K562 (cell line): Measurements from ENCODE around the gene GUCA1A. TPM values are rescaled to one million over a fixed set of nuclear protein-coding genes. Genes with fewer than 3 reads are reported as not detected.

Experiments used
- ATAC-seq: fragments of 200-7000 bp; cut with Tn5 transposase; 3 replicates; pipeline ENCODE4 v1.9.1; 2020; ENCODE audit warnings: moderate library complexity
- BruUV-seq: library from RNA; stranded (reverse); fragments of 400-500 nt; replicated peaks from 2 replicates; lab custom pipeline; 2021; lab: Mats Ljungman, UMichigan
- CTCF ChIA-PET: fragments of 300-600 bp; formaldehyde crosslinking; extraction: SDS; loops from one replicate; lab custom pipeline; 2021; ENCODE audit warnings: low intra/inter-chr PET ratio; lab: Yijun Ruan, JAX
- POLR2A ChIA-PET: fragments of 300-600, 350-650 bp; sonication (Branson Sonifier 250); formaldehyde crosslinking; extraction: SDS; loops from one replicate; lab custom pipeline; 2021; ENCODE audit warnings: antibody characterized with exemption, inconsistent platforms; lab: Yijun Ruan, JAX
- DNase-seq, 4 experiments: peaks; one replicate each; pipeline versions ENCODE4 v3.0.0 to v3.0.0-alpha.2; 2011 to 2018; ENCODE audit warnings: low spot score in 3 of 4, mixed read lengths in 3 of 4; ENCODE audit errors: extremely low read depth in 1 of 4
- FAIRE-seq: peaks from 2 replicates; lab custom pipeline; 2011; peaks lifted over from hg19 to GRCh38; lab: Jason Lieb, UNC
- H2AFZ ChIP-seq: 2 replicates; pipeline ENCODE4 v1.6.0; 2011; ENCODE audit warnings: low read depth, low read length, control low read depth, inconsistent platforms
- H3K27ac ChIP-seq: fragments of 200-600 bp; 3 replicates; pipeline ENCODE4 v1.8.0; 2011; ENCODE audit warnings: low read depth, mild to moderate bottlenecking, control low read depth, inconsistent platforms, low read length, moderate library complexity, mixed read lengths; ENCODE audit errors: extremely low read depth
- H3K27me3 ChIP-seq, 2 experiments: fragments of 300-600 bp in 1 of 2; 2 replicates in 1 of 2; 3 replicates in 1 of 2; pipeline versions ENCODE4 v1.6.0 to v1.8.0; 2011; ENCODE audit warnings: inconsistent platforms in 2 of 2, low read length in 2 of 2, mild to moderate bottlenecking in 1 of 2, mixed read lengths in 1 of 2, moderate library complexity in 1 of 2; ENCODE audit not compliant: control insufficient read depth in 2 of 2, insufficient read depth in 2 of 2
- H3K36me3 ChIP-seq: fragments of 300-600 bp; 3 replicates; pipeline ENCODE4 v1.8.0; 2011; ENCODE audit warnings: mild to moderate bottlenecking, low read length, inconsistent platforms; ENCODE audit not compliant: control insufficient read depth, insufficient read depth
- H3K4me1 ChIP-seq, 2 experiments: fragments of 200-600 bp in 1 of 2; replicated peaks in 1 of 2; 2 replicates in 1 of 2; 3 replicates in 1 of 2; pipeline versions ENCODE4 v1.5.1 to v1.8.0; 2011; ENCODE audit warnings: inconsistent platforms in 2 of 2, low read length in 2 of 2, mild to moderate bottlenecking in 1 of 2, mixed read lengths in 1 of 2, moderate library complexity in 1 of 2; ENCODE audit not compliant: control insufficient read depth in 2 of 2, insufficient read depth in 2 of 2
- H3K4me2 ChIP-seq: 2 replicates; pipeline ENCODE4 v1.6.1; 2011; ENCODE audit warnings: low read length, control low read depth, inconsistent platforms, mixed read lengths; ENCODE audit not compliant: insufficient read depth
- H3K4me3 ChIP-seq: fragments of 200-600 bp; sonication (generic), shearing (Covaris generic); 2 replicates; pipeline ENCODE4 v1.5.1; 2016; ENCODE audit warnings: control low read depth, inconsistent platforms
- H3K79me2 ChIP-seq: fragments of 200-600 bp; 3 replicates; pipeline ENCODE4 v1.8.0; 2011; ENCODE audit warnings: low read length, inconsistent platforms; ENCODE audit not compliant: control insufficient read depth, insufficient read depth
- H3K9ac ChIP-seq, 2 experiments: 2 replicates each; pipeline versions ENCODE4 v1.6.0 to v1.6.1; 2011; ENCODE audit warnings: low read depth in 2 of 2, low read length in 2 of 2, control low read depth in 1 of 2, inconsistent platforms in 1 of 2, mild to moderate bottlenecking in 1 of 2, mixed read lengths in 1 of 2; ENCODE audit not compliant: insufficient read depth in 1 of 2
- H3K9me1 ChIP-seq: one replicate; pipeline ENCODE4 v1.6.0; 2011; ENCODE audit warnings: inconsistent platforms, mild to moderate bottlenecking, low read length, moderate library complexity; ENCODE audit not compliant: control insufficient read depth, insufficient read depth
- H3K9me3 ChIP-seq: replicated peaks from 2 replicates; pipeline ENCODE4 v1.5.1; 2011; ENCODE audit warnings: low read depth, low read length, inconsistent platforms; ENCODE audit not compliant: control insufficient read depth, insufficient read depth
- H4K20me1 ChIP-seq: replicated peaks from 2 replicates; pipeline ENCODE4 v1.6.1; 2011; ENCODE audit warnings: low read length, inconsistent platforms, mixed read lengths; ENCODE audit not compliant: control insufficient read depth, insufficient read depth
- BHLHE40 ChIP-seq: IDR thresholded peaks from 2 replicates; pipeline ENCODE4 v1.6.1; 2011; ENCODE audit warnings: low read length, improper control_type of control experiment
- CEBPG ChIP-seq, 3 experiments: fragments of 200-800 bp in 1 of 3; sonication (Bioruptor generic) in 1 of 3; sonication (generic) in 1 of 3; formaldehyde crosslinking in 1 of 3; IDR thresholded peaks in 2 of 3; conservative IDR thresholded peaks in 1 of 3; 2 replicates each; pipeline versions ENCODE4 v1.6.1 to v1.8.0; 2016 to 2022; ENCODE audit warnings: missing compliant biosample characterization in 2 of 3, missing genetic modification characterization in 2 of 3, mild to moderate bottlenecking in 1 of 3, missing genetic modification reagents in 1 of 3
- NFIC ChIP-seq: fragments of 450-650 bp; IDR thresholded peaks from 2 replicates; pipeline ENCODE4 v1.6.1; 2017; ENCODE audit warnings: mild to moderate bottlenecking, inconsistent platforms
- ZBTB34 ChIP-seq: fragments of 250-450 bp; sonication (Bioruptor Pico); IDR thresholded peaks from 2 replicates; pipeline ENCODE4 v1.8.0; 2021; ENCODE audit warnings: mild to moderate bottlenecking, moderate library complexity
- WGBS: fragments of 100-300 bp; shearing (Covaris generic); methylation state at CpG from one replicate; pipeline ENCODE4 v1.1.6; 2016; ENCODE audit warnings: low coverage, mixed read lengths; ENCODE audit not compliant: insufficient coverage; ENCODE audit errors: missing lambda C conversion rate; 5-methylcytosine and 5-hydroxymethylcytosine counted together
- in situ Hi-C: fragments of 300-500 bp; cut with MboI; formaldehyde crosslinking; loops from 4 replicates; pipeline ENCODE4 v1.15.0; 2018; ENCODE audit warnings: inconsistent platforms, mixed read lengths
- intact Hi-C: fragments of 100-400 bp; cut with micrococcal nuclease; formaldehyde crosslinking; loops from 2 replicates; pipeline ENCODE4 v1.14.2; 2022
- polyA plus RNA-seq, 8 experiments: library from polyadenylated mRNA; depleted of rRNA in 4 of 8; stranded (reverse) in 5 of 8; unstranded in 3 of 8; fragments of >200 nt; fragmentation: Nextera tagmentation in 2 of 8; fragmentation: Illumina TruSeq in 1 of 8; extraction: Ambion mirVana in 2 of 8; extraction: Trizol in 1 of 8; gene quantifications; 2 replicates each; pipeline versions ENCODE4 v1.2.1 to v1.2.3, GENCODE V29; 2011 to 2014; ENCODE audit warnings: inconsistent platforms in 1 of 8, missing spikeins in 1 of 8
- total RNA-seq, 7 experiments: library from RNA; depleted of rRNA in 6 of 7; stranded (reverse); fragments of >200 nt in 6 of 7; fragmentation: Illumina TruSeq in 2 of 7; extraction: Trizol in 2 of 7; gene quantifications; 2 replicates each; pipeline versions ENCODE4 v1.2.1 to v1.2.3, GENCODE V29; 2011 to 2021; ENCODE audit warnings: low replicate concordance in 1 of 7
- TF ChIP-seq, protein P1 (sequence below): fragments of 250-450 bp; sonication (Bioruptor Pico); IDR thresholded peaks from 2 replicates; pipeline ENCODE4 v1.8.0; 2021; ENCODE audit warnings: moderate library complexity, mild to moderate bottlenecking, inconsistent platforms

The GUCA1A gene
- total and polyA plus RNA-seq, 9 of the 15 experiments (the other 6 are each of a cell fraction or from before 2014, with no cell fraction given): not detected

DNA sequence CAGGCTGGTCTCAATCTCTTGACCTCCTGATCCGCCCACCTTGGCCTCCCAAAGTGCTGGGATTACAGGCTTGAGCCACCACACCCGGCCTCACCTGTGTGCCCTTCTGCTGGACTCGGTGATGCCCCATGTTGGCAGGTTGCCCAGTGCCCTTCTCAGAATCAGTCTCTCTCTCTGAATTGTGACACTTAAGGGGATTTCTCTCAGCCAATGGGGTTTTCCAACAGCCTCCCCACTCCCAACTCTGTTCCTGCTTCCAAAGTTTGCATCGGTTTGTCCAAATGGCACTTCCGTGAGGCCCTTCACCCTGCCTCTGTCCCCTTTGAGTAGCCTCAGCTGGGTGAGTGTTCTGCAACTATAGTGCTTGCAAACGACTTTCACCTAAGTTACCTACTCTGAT, 47.6 kb downstream of the GUCA1A start:
- Histone ChIP-seq H3K79me2 (peaks cover 18% of the 10 kb centered on the region), H4K20me1 (no peaks in the 10 kb centered on the region), H3K4me2 (no peak overlapping the region), H2AFZ (peak overlapping the region; percentile 61), H3K27ac (no peak overlapping the region), H3K9ac (no peak overlapping the region), H3K4me1 (peaks cover 5% of the 10 kb centered on the region in 2 experiments; a peak in 3 of 5 replicates), H3K9me1 (no peaks in the 10 kb centered on the region), H3K36me3 (no peaks in the 10 kb centered on the region), H3K4me3 (no peak overlapping the region), H3K9me3 (no peaks in the 10 kb centered on the region), H3K27me3 (no peaks in the 10 kb centered on the region)
- no peak for ATAC-seq
- TF ChIP-seq NFIC (peak; percentile 50; the same call in 1 of the 2 replicates), CEBPG (CRISPR knock-in tag; IDR thresholded peaks at IDR 0.05) (0 out of 2 replicates have a peak, but pooled peaks have one; percentile 15), CEBPG (tag; conservative IDR thresholded peaks at IDR 0.05 in 1 of 2, IDR thresholded peaks at IDR 0.05 in 1 of 2) (no peak), BHLHE40 (no peak), ZBTB34 (CRISPR knock-in tag) (no peak)
- TF ChIP-seq, protein P1, sequence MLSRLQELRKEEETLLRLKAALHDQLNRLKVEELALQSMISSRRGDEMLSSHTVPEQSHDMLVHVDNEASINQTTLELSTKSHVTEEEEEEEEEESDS (CRISPR knock-in tag): no peak
- in situ Hi-C loops: loop anchor here (10.0 kb wide), 1 partner anchor 436 kb away; the partner anchor contains the start of genes PRICKLE4 and TOMM6
- FAIRE-seq: no peak
- 53% methylated on average over 6 of the region's 6 CpGs for WGBS
- ChIA-PET POLR2A (interaction anchor here (0.6 kb wide), 2 partner anchors 129 to 732 kb away, joined by 3 to 4 read pairs; no protein-coding TSS in a partner anchor), CTCF (no interaction called here)
- no TSS peak for BruUV-seq
- no peak for DNase-seq
- intact Hi-C loops: no loop called here
